NCI-H2196 (cell line): Measurements from ENCODE around the gene IER3.

ENCODE experiments used
- DNase-seq: peaks from one replicate; lab custom pipeline; 2025; ENCODE audit not compliant: unreplicated experiment; lab: John Stamatoyannopoulos, UW

Gene IER3

GRCh38 chr6:30749554-30750378 is 5.4 kb upstream of the IER3 start:
- DNase-seq, result no peak

GRCh38 chr6:30748851-30749540 is 4.6 kb upstream of the IER3 start:
- no peak for DNase-seq

GRCh38 chr6:30747902-30748769 is 3.8 kb upstream of the IER3 start:
- no peak for DNase-seq

GRCh38 chr6:30747300-30747687 is 2.9 kb upstream of the IER3 start:
- no peak for DNase-seq

- DNase-seq, result no peak
Observed at GRCh38 chr6:30743099-30744053, 971 bp downstream of the IER3 start.

- DNase-seq, result peak; percentile 97
Observed at GRCh38 chr6:30742316-30743098, 1.8 kb downstream of the IER3 start, which contains the start of gene FLOT1. Gene FLOT1 (minus strand): TSS chr6:30742687. CDS start chr6:30742189, 498 bp downstream.

GRCh38 chr6:30741789-30742315 is 2.5 kb downstream of the IER3 start:
- no peak for DNase-seq

- DNase-seq, result no peak
Observed at GRCh38 chr6:30741063-30741779, 3.1 kb downstream of the IER3 start.

GRCh38 chr6:30740540-30740870 is 3.8 kb downstream of the IER3 start:
- no peak for DNase-seq

GRCh38 chr6:30738532-30738931 is 5.8 kb downstream of the IER3 start:
- no peak for DNase-seq

GRCh38 chr6:30735668-30736314 is 8.6 kb downstream of the IER3 start:
- DNase-seq, result no peak

- no peak for DNase-seq
Observed at GRCh38 chr6:30732237-30732943, 12.0 kb downstream of the IER3 start.

GRCh38 chr6:30730601-30731435 is 13.5 kb downstream of the IER3 start:
- DNase-seq, result peak; percentile 90

- no peak for DNase-seq
Observed at GRCh38 chr6:30727920-30728553, 16.3 kb downstream of the IER3 start.

GRCh38 chr6:30726506-30727413 is 17.6 kb downstream of the IER3 start:
- DNase-seq, result no peak
